ENCODE data around the gene FRMD3.

Gene FRMD3

GRCh38 chr9:83473488-83473971 lies 64.7 kb downstream of the FRMD3 start:
- TF ChIP-seq MYC (IDR thresholded peaks at IDR 0.05; ENCODE audit: low read depth, low read length) (no peak), POLR2A (IDR thresholded peaks at IDR 0.05; ENCODE audit: extremely low read depth, insufficient read length) (no peak), MAX (IDR thresholded peaks at IDR 0.05; ENCODE audit: low read depth, low read length) (no peak)
- TF ChIP-seq, protein P1, sequence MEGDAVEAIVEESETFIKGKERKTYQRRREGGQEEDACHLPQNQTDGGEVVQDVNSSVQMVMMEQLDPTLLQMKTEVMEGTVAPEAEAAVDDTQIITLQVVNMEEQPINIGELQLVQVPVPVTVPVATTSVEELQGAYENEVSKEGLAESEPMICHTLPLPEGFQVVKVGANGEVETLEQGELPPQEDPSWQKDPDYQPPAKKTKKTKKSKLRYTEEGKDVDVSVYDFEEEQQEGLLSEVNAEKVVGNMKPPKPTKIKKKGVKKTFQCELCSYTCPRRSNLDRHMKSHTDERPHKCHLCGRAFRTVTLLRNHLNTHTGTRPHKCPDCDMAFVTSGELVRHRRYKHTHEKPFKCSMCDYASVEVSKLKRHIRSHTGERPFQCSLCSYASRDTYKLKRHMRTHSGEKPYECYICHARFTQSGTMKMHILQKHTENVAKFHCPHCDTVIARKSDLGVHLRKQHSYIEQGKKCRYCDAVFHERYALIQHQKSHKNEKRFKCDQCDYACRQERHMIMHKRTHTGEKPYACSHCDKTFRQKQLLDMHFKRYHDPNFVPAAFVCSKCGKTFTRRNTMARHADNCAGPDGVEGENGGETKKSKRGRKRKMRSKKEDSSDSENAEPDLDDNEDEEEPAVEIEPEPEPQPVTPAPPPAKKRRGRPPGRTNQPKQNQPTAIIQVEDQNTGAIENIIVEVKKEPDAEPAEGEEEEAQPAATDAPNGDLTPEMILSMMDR (IDR thresholded peaks at IDR 0.05; ENCODE audit: low read depth, low read length), result no peak
- no peak overlapping the region for H3K4me3 ChIP-seq (ENCODE audit: low read depth, low read length)
- DNase-seq (ENCODE audit: low read depth), result no peak

DNA sequence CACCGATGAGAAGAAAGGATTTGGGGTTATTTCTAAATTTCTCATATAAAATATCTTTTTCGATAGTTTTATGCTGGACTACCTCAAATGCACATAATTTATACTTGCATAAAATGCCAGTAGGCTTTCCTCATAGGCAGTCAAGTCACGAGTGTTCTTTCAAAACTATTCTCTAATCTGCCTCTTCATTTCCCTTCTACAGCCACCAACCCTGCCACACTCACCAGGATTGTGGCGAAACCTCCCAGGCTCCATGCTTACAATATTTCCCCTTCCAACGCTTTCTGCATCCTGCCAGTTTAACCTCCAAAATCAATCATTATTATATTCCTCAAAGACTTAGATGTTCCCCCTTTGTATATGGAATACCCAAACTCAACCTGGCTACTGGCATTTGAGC lies 65.4 kb downstream of the FRMD3 start:
- TF ChIP-seq POLR2A (IDR thresholded peaks at IDR 0.05; ENCODE audit: extremely low read depth, insufficient read length), result no peak
- TF ChIP-seq, protein P1 (IDR thresholded peaks at IDR 0.05; ENCODE audit: low read depth, low read length), result no peak
- TF ChIP-seq MYC (IDR thresholded peaks at IDR 0.05; ENCODE audit: low read depth, low read length), result no peak
- no peak for TF ChIP-seq MAX (IDR thresholded peaks at IDR 0.05; ENCODE audit: low read depth, low read length)
- no peak overlapping the region for H3K4me3 ChIP-seq (ENCODE audit: low read depth, low read length)
- peak; percentile 11 for DNase-seq (ENCODE audit: low read depth)

DNA sequence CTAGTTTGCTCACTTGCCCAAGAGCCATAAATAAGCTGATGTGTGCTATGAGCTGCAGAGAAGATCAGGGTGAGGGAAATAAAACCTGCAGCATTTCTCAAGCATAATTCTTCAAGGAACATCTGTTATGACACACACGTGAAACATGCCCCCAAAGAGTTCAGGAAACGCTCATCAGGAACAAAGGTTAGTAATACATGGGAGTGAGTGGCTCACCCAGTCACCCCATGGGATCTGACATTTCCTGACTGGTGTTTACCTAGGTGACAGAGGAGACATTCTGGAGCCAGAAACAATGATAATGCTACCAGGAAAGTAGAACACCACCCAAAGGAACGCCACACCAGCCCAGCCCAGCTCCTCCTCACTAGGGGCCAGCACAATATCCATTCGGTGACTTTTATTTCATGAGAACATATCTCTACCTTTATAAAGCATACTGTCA lies 66.0 kb downstream of the FRMD3 start:
- TF ChIP-seq MAX (IDR thresholded peaks at IDR 0.05; ENCODE audit: low read depth, low read length), result no peak
- no peak for TF ChIP-seq POLR2A (IDR thresholded peaks at IDR 0.05; ENCODE audit: extremely low read depth, insufficient read length)
- no peak overlapping the region for H3K4me3 ChIP-seq (ENCODE audit: low read depth, low read length)
- no peak for DNase-seq (ENCODE audit: low read depth)

GRCh38 chr9:83471241-83471640 lies 67.0 kb downstream of the FRMD3 start:
- TF ChIP-seq, protein P1 (IDR thresholded peaks at IDR 0.05; ENCODE audit: low read depth, low read length), result no peak
- TF ChIP-seq POLR2A (IDR thresholded peaks at IDR 0.05; ENCODE audit: extremely low read depth, insufficient read length) (no peak), MAX (IDR thresholded peaks at IDR 0.05; ENCODE audit: low read depth, low read length) (no peak), MYC (IDR thresholded peaks at IDR 0.05; ENCODE audit: low read depth, low read length) (no peak)
- DNase-seq (ENCODE audit: low read depth), result peak; percentile 44
- H3K4me3 ChIP-seq (ENCODE audit: low read depth, low read length), result no peak overlapping the region

DNA sequence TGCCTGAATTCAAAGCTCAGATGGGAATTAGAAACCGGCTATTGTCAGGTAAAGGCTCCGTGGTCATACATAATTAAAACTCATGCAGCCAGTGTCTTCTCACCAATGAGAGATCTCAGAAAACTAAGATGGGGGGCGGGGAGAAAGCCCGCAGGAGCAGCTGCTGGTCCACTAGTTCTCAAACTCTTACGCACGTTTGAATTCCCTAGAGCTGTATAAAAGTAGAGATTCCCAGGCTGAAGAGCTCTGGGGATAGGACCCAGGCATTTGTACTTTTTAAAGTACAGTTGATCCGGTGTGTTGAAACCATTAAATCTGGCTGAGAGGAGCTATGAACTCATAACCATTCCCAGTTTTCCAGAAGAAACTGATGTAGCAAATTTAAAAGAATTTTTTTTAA lies 68.5 kb downstream of the FRMD3 start:
- H3K4me3 ChIP-seq (ENCODE audit: low read depth, low read length), result no peak overlapping the region
- TF ChIP-seq MYC (IDR thresholded peaks at IDR 0.05; ENCODE audit: low read depth, low read length), result no peak
- no peak for DNase-seq (ENCODE audit: low read depth)

DNA sequence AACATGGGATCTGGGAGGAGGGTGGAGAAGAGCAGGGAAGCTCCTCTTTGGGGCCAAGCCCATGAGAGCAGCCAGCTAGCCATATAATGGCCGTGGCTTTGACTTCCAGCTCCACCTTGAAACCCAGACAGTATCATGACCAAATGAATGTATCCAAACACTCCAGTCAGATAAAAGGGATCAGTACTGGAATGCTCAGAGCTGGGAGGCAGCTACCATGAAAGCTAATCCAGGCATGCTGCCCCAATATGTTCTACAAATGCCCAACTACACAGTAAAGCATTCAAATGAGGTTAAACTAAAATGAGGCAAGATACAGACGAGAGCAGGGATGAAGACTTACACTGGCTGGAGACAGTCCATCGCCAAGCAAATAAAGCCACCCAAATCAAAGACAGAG lies 69.4 kb downstream of the FRMD3 start:
- TF ChIP-seq POLR2A (IDR thresholded peaks at IDR 0.05; ENCODE audit: extremely low read depth, insufficient read length) (no peak), MYC (IDR thresholded peaks at IDR 0.05; ENCODE audit: low read depth, low read length) (no peak), MAX (IDR thresholded peaks at IDR 0.05; ENCODE audit: low read depth, low read length) (no peak)
- TF ChIP-seq, protein P1 (IDR thresholded peaks at IDR 0.05; ENCODE audit: low read depth, low read length), result no peak
- no peak for DNase-seq (ENCODE audit: low read depth)
- H3K4me3 ChIP-seq (ENCODE audit: low read depth, low read length), result no peak overlapping the region

DNA sequence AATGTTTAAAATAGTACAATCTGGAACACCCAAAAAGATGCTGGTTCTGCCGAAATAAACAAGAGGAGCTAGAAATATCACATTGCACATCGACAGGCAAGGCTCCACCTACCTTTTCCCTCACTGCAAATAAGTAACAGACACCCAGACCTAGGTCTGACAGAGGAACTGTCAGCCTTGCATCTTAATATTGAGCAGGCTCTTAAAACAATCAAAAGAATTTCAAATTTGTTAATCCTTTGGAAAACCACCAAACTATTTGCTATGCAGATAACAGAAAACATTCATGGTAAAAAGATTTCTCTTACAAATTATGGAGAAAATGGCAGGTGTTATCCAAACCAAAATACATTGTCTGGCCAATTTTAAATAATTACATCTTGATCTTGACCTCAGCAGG lies 71.3 kb downstream of the FRMD3 start:
- TF ChIP-seq, protein P1 (IDR thresholded peaks at IDR 0.05; ENCODE audit: low read depth, low read length), result no peak
- TF ChIP-seq MAX (IDR thresholded peaks at IDR 0.05; ENCODE audit: low read depth, low read length) (no peak), MYC (IDR thresholded peaks at IDR 0.05; ENCODE audit: low read depth, low read length) (no peak), POLR2A (IDR thresholded peaks at IDR 0.05; ENCODE audit: extremely low read depth, insufficient read length) (no peak)
- no peak for DNase-seq (ENCODE audit: low read depth)
- no peak overlapping the region for H3K4me3 ChIP-seq (ENCODE audit: low read depth, low read length)

All from NB4 (cell line).